Activated T-cell treated with anti-CD3 and anti-CD28 coated beads, Interleukin-2, amount 50 U/mL, for 24 hours (primary cell): ENCODE results near the gene UBE2R2.
A peak's percentile ranks its signal among the peaks of the same experiment; 100 is the strongest.
"Not testable (repeated sequence)": the region's sequence is repeated elsewhere in the genome, so short reads cannot be mapped to it uniquely, and the experiment has no call there.

Experiments used
- DNase-seq: peaks from one replicate; pipeline ENCODE4 v3.0.0-alpha.2; 2020
- H3K27ac Mint-ChIP-seq: 2 replicates; pipeline ENCODE4 v1.8.0; 2020; ENCODE audit warnings: mild to moderate bottlenecking, mixed read lengths
- H3K27me3 Mint-ChIP-seq: 2 replicates; pipeline ENCODE4 v1.8.0; 2020; ENCODE audit warnings: mixed read lengths
- H3K36me3 Mint-ChIP-seq: 2 replicates; pipeline ENCODE4 v1.8.0; 2020; ENCODE audit warnings: low read depth, mixed read lengths
- H3K4me1 Mint-ChIP-seq: 2 replicates; pipeline ENCODE4 v1.8.0; 2020; ENCODE audit warnings: low read depth, mixed read lengths
- H3K4me3 Mint-ChIP-seq: 2 replicates; pipeline ENCODE4 v1.8.0; 2020; ENCODE audit warnings: mild to moderate bottlenecking, moderate library complexity, mixed read lengths
- H3K9me3 Mint-ChIP-seq: 2 replicates; pipeline ENCODE4 v1.8.0; 2020; ENCODE audit warnings: mixed read lengths

Gene UBE2R2

GRCh38 chr9:33932078-33932807, 115.3 kb downstream of the UBE2R2 start:
- Mint-ChIP-seq H3K4me1 (no peaks in the 10 kb centered on the region), H3K36me3 (peaks cover 96% of the 10 kb centered on the region), H3K27ac (peak overlapping the region; percentile 45), H3K4me3 (no peak overlapping the region), H3K27me3 (no peaks in the 10 kb centered on the region), H3K9me3 (no peaks in the 10 kb centered on the region)
- DNase-seq: no peak

- H3K9me3 Mint-ChIP-seq: no peaks in the 10 kb centered on the region
- H3K27me3 Mint-ChIP-seq: no peaks in the 10 kb centered on the region
- DNase-seq: no peak
- H3K4me3 Mint-ChIP-seq: no peak overlapping the region
- no peaks in the 10 kb centered on the region for H3K4me1 Mint-ChIP-seq
- peaks cover 90% of the 10 kb centered on the region for H3K36me3 Mint-ChIP-seq
- H3K27ac Mint-ChIP-seq: peak overlapping the region; percentile 73
Observed at GRCh38 chr9:33934188-33934878, 117.4 kb downstream of the UBE2R2 start.

- Mint-ChIP-seq H3K4me1 (no peaks in the 10 kb centered on the region), H3K4me3 (no peak overlapping the region), H3K9me3 (no peaks in the 10 kb centered on the region), H3K27ac (peak overlapping the region; percentile 63), H3K36me3 (peaks cover 85% of the 10 kb centered on the region), H3K27me3 (no peaks in the 10 kb centered on the region)
- no peak for DNase-seq
Observed at GRCh38 chr9:33939924-33940874, 123.2 kb downstream of the UBE2R2 start.

GRCh38 chr9:33942471-33943083, 125.6 kb downstream of the UBE2R2 start:
- H3K4me1 Mint-ChIP-seq: no peaks in the 10 kb centered on the region
- DNase-seq: no peak
- H3K27me3 Mint-ChIP-seq: no peaks in the 10 kb centered on the region
- no peak overlapping the region for H3K4me3 Mint-ChIP-seq
- no peaks in the 10 kb centered on the region for H3K9me3 Mint-ChIP-seq
- H3K27ac Mint-ChIP-seq: peak overlapping the region; percentile 4
- H3K36me3 Mint-ChIP-seq: peaks cover 86% of the 10 kb centered on the region

GRCh38 chr9:33943389-33943788, 126.4 kb downstream of the UBE2R2 start:
- no peak overlapping the region for H3K27ac Mint-ChIP-seq
- H3K4me1 Mint-ChIP-seq: no peaks in the 10 kb centered on the region
- H3K9me3 Mint-ChIP-seq: no peaks in the 10 kb centered on the region
- peaks cover 88% of the 10 kb centered on the region for H3K36me3 Mint-ChIP-seq
- no peak for DNase-seq
- no peaks in the 10 kb centered on the region for H3K27me3 Mint-ChIP-seq
- no peak overlapping the region for H3K4me3 Mint-ChIP-seq

GRCh38 chr9:33946779-33947535, 130.0 kb downstream of the UBE2R2 start:
- no peak for DNase-seq
- Mint-ChIP-seq H3K27me3 (no peaks in the 10 kb centered on the region), H3K36me3 (peaks cover 84% of the 10 kb centered on the region), H3K27ac (no peak overlapping the region), H3K4me3 (no peak overlapping the region), H3K4me1 (no peaks in the 10 kb centered on the region), H3K9me3 (no peaks in the 10 kb centered on the region)

GRCh38 chr9:33950371-33950770, 133.4 kb downstream of the UBE2R2 start:
- H3K9me3 Mint-ChIP-seq: no peaks in the 10 kb centered on the region
- no peak for DNase-seq
- no peak overlapping the region for H3K27ac Mint-ChIP-seq
- no peaks in the 10 kb centered on the region for H3K4me1 Mint-ChIP-seq
- no peaks in the 10 kb centered on the region for H3K27me3 Mint-ChIP-seq
- H3K4me3 Mint-ChIP-seq: no peak overlapping the region
- peaks cover 84% of the 10 kb centered on the region for H3K36me3 Mint-ChIP-seq

- H3K27me3 Mint-ChIP-seq: no peaks in the 10 kb centered on the region
- no peak for DNase-seq
- H3K4me1 Mint-ChIP-seq: no peaks in the 10 kb centered on the region
- no peak overlapping the region for H3K27ac Mint-ChIP-seq
- H3K36me3 Mint-ChIP-seq: peaks cover 83% of the 10 kb centered on the region
- H3K4me3 Mint-ChIP-seq: no peak overlapping the region
- H3K9me3 Mint-ChIP-seq: no peaks in the 10 kb centered on the region
Observed at GRCh38 chr9:33952066-33952465, 135.1 kb downstream of the UBE2R2 start.

GRCh38 chr9:33956544-33956943, 139.6 kb downstream of the UBE2R2 start:
- H3K4me3 Mint-ChIP-seq: no peak overlapping the region
- H3K4me1 Mint-ChIP-seq: no peaks in the 10 kb centered on the region
- H3K27me3 Mint-ChIP-seq: no peaks in the 10 kb centered on the region
- no peaks in the 10 kb centered on the region for H3K9me3 Mint-ChIP-seq
- peaks cover 90% of the 10 kb centered on the region for H3K36me3 Mint-ChIP-seq
- H3K27ac Mint-ChIP-seq: no peak overlapping the region
- DNase-seq: no peak

GRCh38 chr9:33959725-33960124, 142.8 kb downstream of the UBE2R2 start:
- Mint-ChIP-seq H3K4me1 (peaks cover 5% of the 10 kb centered on the region), H3K27me3 (no peaks in the 10 kb centered on the region), H3K9me3 (no peaks in the 10 kb centered on the region), H3K27ac (no peak overlapping the region), H3K36me3 (peaks cover 81% of the 10 kb centered on the region), H3K4me3 (no peak overlapping the region)
- DNase-seq: no peak

- H3K4me3 Mint-ChIP-seq, H3K27me3 Mint-ChIP-seq, H3K27ac Mint-ChIP-seq, H3K9me3 Mint-ChIP-seq, DNase-seq, H3K4me1 Mint-ChIP-seq: not testable (repeated sequence)
- H3K36me3 Mint-ChIP-seq: peaks cover 75% of the 10 kb centered on the region
Observed at GRCh38 chr9:33962468-33962867, 145.5 kb downstream of the UBE2R2 start.

- no peak overlapping the region for H3K27ac Mint-ChIP-seq
- peaks cover 71% of the 10 kb centered on the region for H3K36me3 Mint-ChIP-seq
- no peak overlapping the region for H3K4me3 Mint-ChIP-seq
- H3K27me3 Mint-ChIP-seq: no peaks in the 10 kb centered on the region
- DNase-seq: no peak
- H3K4me1 Mint-ChIP-seq: peaks cover 5% of the 10 kb centered on the region
- no peaks in the 10 kb centered on the region for H3K9me3 Mint-ChIP-seq
Observed at GRCh38 chr9:33964086-33964768, 147.3 kb downstream of the UBE2R2 start.
